Testis (tissue), 2 donors: ENCODE measurements around the gene KLHL26.

Experiments
- CTCF ChIP-seq, 3 experiments: fragments of 450-650 bp in 2 of 3; fragments of 200-600 bp in 1 of 3; sonication (generic) in 1 of 3; IDR thresholded peaks; one replicate each; pipeline ENCODE4 v1.5.1; 2016 to 2019; ENCODE audit warnings: antibody characterized with exemption in 3 of 3, mild to moderate bottlenecking in 2 of 3, moderate library complexity in 1 of 3
- POLR2A ChIP-seq: fragments of 450-650 bp; IDR thresholded peaks from one replicate; pipeline ENCODE4 v1.6.1; 2017; ENCODE audit warnings: antibody characterized with exemption, mild to moderate bottlenecking, moderate library complexity

GRCh38 chr19:18626906-18627305 lies 9.9 kb upstream of the KLHL26 start:
- TF ChIP-seq CTCF (IDR thresholded peaks at IDR 0.05) (no peak), POLR2A (no peak)
